Cerebellar cortex (tissue), 1 donor: ENCODE measurements around the gene SLC25A11.

Source experiments
- DNase-seq: peaks from one replicate; pipeline ENCODE4 v3.0.0-alpha.2; 2015; ENCODE audit warnings: low spot score

SLC25A11 gene

GRCh38 chr17:4895657-4896331, 44.1 kb downstream of the SLC25A11 start:
- DNase-seq, result no peak

DNA sequence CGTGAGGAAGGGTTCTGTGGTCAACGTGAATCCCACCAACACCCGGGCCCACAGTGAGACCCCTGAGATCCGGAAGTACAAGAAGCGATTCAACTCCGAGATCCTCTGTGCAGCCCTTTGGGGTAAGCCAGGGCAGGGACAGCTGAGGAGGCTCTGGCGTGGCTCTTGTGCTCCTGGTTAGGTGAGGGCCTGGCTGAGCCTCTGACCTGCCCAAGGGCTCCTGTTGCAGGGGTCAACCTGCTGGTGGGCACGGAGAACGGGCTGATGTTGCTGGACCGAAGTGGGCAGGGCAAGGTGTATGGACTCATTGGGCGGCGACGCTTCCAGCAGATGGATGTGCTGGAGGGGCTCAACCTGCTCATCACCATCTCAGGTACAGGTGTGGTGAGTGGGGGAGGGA, 44.7 kb downstream of the SLC25A11 start:
- no peak for DNase-seq

DNA sequence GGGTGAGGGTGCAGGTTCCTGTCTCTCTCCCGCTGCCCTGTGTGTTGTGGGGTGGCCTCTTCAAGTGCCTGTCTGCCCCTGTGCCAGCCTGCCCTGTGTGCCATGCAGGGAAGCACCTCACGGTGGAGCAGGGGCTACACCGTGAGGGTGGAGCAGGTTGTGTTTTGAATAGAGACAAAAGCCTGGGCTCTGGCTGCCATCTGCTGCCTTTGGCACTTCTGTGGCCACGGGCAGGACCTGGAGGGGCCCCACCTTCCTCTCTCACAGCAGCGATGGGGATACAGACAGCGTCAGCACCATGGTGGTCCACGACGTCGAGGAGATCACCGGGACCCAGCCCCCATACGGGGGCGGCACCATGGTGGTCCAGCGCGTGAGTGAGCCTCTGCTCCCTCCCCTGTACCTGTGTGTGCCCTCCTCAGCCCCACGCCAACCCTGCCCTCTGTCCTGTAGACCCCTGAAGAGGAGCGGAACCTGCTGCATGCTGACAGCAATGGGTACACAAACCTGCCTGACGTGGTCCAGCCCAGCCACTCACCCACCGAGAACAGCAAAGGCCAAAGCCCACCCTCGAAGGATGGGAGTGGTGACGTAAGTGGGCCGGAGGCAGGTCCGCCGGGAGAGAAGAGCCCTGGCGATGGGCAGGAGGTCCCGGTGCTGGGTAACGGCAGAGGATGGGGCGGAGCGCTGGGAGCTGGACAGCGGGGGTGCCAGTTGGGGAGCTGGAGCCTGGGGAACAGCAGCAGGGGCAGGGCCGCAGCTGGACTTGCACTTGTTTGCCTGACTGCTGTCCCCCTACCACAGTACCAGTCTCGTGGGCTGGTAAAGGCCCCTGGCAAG, 45.9 kb downstream of the SLC25A11 start:
- DNase-seq, result no peak

DNA sequence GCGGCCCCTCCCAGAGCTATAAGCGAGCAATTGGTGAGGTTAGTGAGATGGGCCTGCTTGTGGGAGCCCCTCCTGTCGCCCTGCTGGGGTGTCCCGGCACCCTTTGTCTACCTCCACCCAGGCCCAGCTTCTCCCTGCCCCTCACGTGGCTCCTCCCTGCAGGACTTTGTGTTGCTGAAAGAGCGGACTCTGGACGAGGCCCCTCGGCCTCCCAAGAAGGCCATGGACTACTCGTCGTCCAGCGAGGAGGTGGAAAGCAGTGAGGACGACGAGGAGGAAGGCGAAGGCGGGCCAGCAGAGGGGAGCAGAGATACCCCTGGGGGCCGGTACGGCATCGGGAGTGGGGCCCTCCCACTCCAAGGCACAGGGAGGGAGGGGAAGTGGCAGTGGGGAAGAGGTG, 46.6 kb downstream of the SLC25A11 start:
- no peak for DNase-seq

DNA sequence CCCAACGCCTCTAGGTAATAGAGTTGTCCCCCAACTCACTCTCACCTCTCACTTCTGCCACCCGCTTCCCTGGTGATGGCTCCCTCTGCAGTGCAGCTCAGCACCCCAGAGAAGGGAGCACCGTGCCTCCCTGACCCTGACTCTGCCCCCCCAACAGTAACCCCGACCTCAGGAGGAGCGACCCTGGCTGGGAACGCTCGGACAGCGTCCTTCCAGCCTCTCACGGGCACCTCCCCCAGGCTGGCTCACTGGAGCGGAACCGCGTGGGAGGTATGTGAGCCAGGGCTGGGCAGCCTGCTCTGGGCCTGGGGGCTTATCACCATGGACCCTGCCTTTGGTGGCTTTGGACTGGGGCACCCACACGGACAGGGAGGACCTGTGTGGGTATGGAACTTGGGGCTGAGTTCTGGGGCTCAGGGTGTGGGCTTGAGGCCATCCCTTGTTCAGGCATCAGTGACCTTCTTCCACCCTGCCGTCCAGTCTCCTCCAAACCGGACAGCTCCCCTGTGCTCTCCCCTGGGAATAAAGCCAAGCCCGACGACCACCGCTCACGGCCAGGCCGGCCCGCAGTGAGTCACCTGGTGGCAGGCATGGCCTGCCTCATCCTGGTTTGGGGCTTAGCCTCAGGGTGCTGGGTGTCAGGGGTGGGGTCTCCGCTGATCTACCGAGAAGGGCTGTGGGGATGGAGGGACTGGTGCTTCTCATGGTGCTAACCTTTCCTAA, 47.2 kb downstream of the SLC25A11 start:
- DNase-seq, result no peak

- no peak for DNase-seq
These were observed 48.1 kb downstream of the SLC25A11 start for GRCh38 chr17:4891411-4892410.

- no peak for DNase-seq
These were observed 52.3 kb downstream of the SLC25A11 start for GRCh38 chr17:4887581-4887980.
